Stimulated activated CD4-positive, alpha-beta T cell treated with anti-CD3 and anti-CD28 coated beads, Interleukin-2, amount 100 ng/mL, for 24 hours (primary cell): Measurements from ENCODE around the gene ABCF2.

Source experiments
- DNase-seq, 2 donors: peaks; one replicate each; pipeline ENCODE4 v3.0.0-alpha.2; 2020

The ABCF2 gene

GRCh38 chr7:151168787-151169162 is 58.2 kb downstream of the ABCF2 start:
- no peak for DNase-seq

- DNase-seq: peak; percentile 67 to 74
Measured at GRCh38 chr7:151168003-151168786, 58.8 kb downstream of the ABCF2 start.

- DNase-seq: peak in 1 of 2 donors; percentile 25
Measured at GRCh38 chr7:151167197-151167961, 59.6 kb downstream of the ABCF2 start, which contains the start of gene GBX1. GBX1 (minus strand) TSS chr7:151167694; CDS start chr7:151167548, 146 bp downstream.

- DNase-seq: no peak
Measured at GRCh38 chr7:151166629-151167196, 60.3 kb downstream of the ABCF2 start.
